Thymus (tissue), 14 donors: ENCODE data around the gene TKTL2. TPM values are rescaled to one million over a fixed set of nuclear protein-coding genes. Genes with fewer than 3 reads are reported as not detected.

Experiments used
- DNase-seq, 9 donors: peaks; one replicate each; pipeline ENCODE4 v3.0.0-alpha.2; 2013; ENCODE audit warnings: low spot score in 9 of 9, low read depth in 6 of 9, missing footprints in 1 of 9
- H3K27ac ChIP-seq, 2 donors: one replicate each; pipeline ENCODE4 v1.5.1; 2013; ENCODE audit warnings: control low read depth in 1 of 2, low read depth in 1 of 2, low read length in 1 of 2, mild to moderate bottlenecking in 1 of 2, moderate library complexity in 1 of 2
- H3K27me3 ChIP-seq, 2 donors: one replicate each; pipeline ENCODE4 v1.5.1; 2013; ENCODE audit warnings: low read length in 1 of 2; ENCODE audit not compliant: control insufficient read depth in 2 of 2, insufficient read depth in 1 of 2
- H3K36me3 ChIP-seq, 2 donors: one replicate each; pipeline ENCODE4 v1.5.1; 2013; ENCODE audit warnings: low read length in 1 of 2, mild to moderate bottlenecking in 1 of 2, moderate library complexity in 1 of 2; ENCODE audit not compliant: control insufficient read depth in 2 of 2, insufficient read depth in 2 of 2
- H3K4me1 ChIP-seq, 2 donors: one replicate each; pipeline ENCODE4 v1.5.1; 2013; ENCODE audit warnings: low read length in 2 of 2; ENCODE audit not compliant: control insufficient read depth in 2 of 2, insufficient read depth in 2 of 2
- H3K4me3 ChIP-seq, 2 donors: one replicate each; pipeline ENCODE4 v1.5.1; 2013; ENCODE audit warnings: low read length in 2 of 2, control low read depth in 1 of 2, mild to moderate bottlenecking in 1 of 2
- H3K9me3 ChIP-seq, 2 donors: one replicate each; pipeline ENCODE4 v1.5.1; 2013; ENCODE audit warnings: low read length in 1 of 2, mild to moderate bottlenecking in 1 of 2; ENCODE audit not compliant: control insufficient read depth in 2 of 2, insufficient read depth in 1 of 2
- WGBS: extraction: QIAGEN DNeasy Blood & Tissue Kit; methylation state at CpG from one replicate; pipeline ENCODE4 v1.1.7; 2013; 5-methylcytosine and 5-hydroxymethylcytosine counted together
- long read RNA-seq, 10 donors: transcript quantifications; one replicate each; lab custom pipeline, GENCODE V29; 2026
- polyA plus RNA-seq: library from polyadenylated mRNA; stranded (reverse); fragments of 200-250 nt; gene quantifications from one replicate; pipeline ENCODE4 v1.2.3, GENCODE V29; 2013
- total RNA-seq: library from RNA; stranded (reverse); fragments of 120-200 nt; gene quantifications from one replicate; pipeline ENCODE4 v1.2.4, GENCODE V29; 2013
- donor health status: healthy.

The TKTL2 gene
- total RNA-seq: not detected
- polyA plus RNA-seq: 0.02 TPM
- long read RNA-seq, donor 1: 0 reads
- long read RNA-seq, donor 2: 0 reads
- long read RNA-seq, donor 3: 0 reads
- long read RNA-seq, donor 4: 0 reads
- long read RNA-seq, donor 5: 0 reads
- long read RNA-seq, donor 6: 0 reads
- long read RNA-seq, donor 7: 0 reads
- long read RNA-seq, donor 8: 0 reads
- long read RNA-seq, donor 9: 0 reads
- long read RNA-seq, donor 10: 0 reads

GRCh38 chr4:163473576-163473975 is at the start of gene TKTL2:
Gene TKTL2 (minus strand): TSS chr4:163473754. CDS start chr4:163473734, 20 bp downstream.
- no peaks in the 10 kb centered on the region for H3K36me3 ChIP-seq
- H3K4me1 ChIP-seq: no peaks in the 10 kb centered on the region
- H3K27me3 ChIP-seq: peaks cover 0 to 2% of the 10 kb centered on the region in 2 donors
- no peak within 1 kb of the TSS for H3K4me3 ChIP-seq
- peaks cover 0 to 3% of the 10 kb centered on the region in 2 donors for H3K9me3 ChIP-seq
- DNase-seq: no peak
- 97% methylated on average over 32 of the region's 32 CpGs for WGBS
- H3K27ac ChIP-seq: no peak within 1 kb of the TSS

GRCh38 chr4:163515198-163515597 is 41.6 kb upstream of the TKTL2 start:
- H3K27me3 ChIP-seq: no peaks in the 10 kb centered on the region
- no peak overlapping the region for H3K4me3 ChIP-seq
- H3K27ac ChIP-seq: no peak overlapping the region
- H3K4me1 ChIP-seq: no peaks in the 10 kb centered on the region
- H3K9me3 ChIP-seq: no peaks in the 10 kb centered on the region
- peaks cover 19 to 51% of the 10 kb centered on the region in 2 donors for H3K36me3 ChIP-seq
- DNase-seq: no peak
- WGBS: over 99% methylated on average over 8 of the region's 8 CpGs

GRCh38 chr4:163505374-163505773 is 31.8 kb upstream of the TKTL2 start:
- peaks cover 0 to 2% of the 10 kb centered on the region in 2 donors for H3K4me1 ChIP-seq
- H3K27ac ChIP-seq: no peak overlapping the region
- WGBS: 95% methylated on average over 3 of the region's 3 CpGs
- H3K27me3 ChIP-seq: no peaks in the 10 kb centered on the region
- H3K9me3 ChIP-seq: no peaks in the 10 kb centered on the region
- H3K4me3 ChIP-seq: no peak overlapping the region
- H3K36me3 ChIP-seq: peaks cover 0 to 22% of the 10 kb centered on the region in 2 donors
- DNase-seq: no peak

GRCh38 chr4:163500586-163500985 is 27.0 kb upstream of the TKTL2 start:
- Histone ChIP-seq H3K27ac (no peak overlapping the region), H3K36me3 (no peaks in the 10 kb centered on the region), H3K27me3 (no peaks in the 10 kb centered on the region), H3K4me1 (peaks cover 3 to 8% of the 10 kb centered on the region in 2 donors), H3K4me3 (no peak overlapping the region), H3K9me3 (no peaks in the 10 kb centered on the region)
- DNase-seq: no peak
- 98% methylated on average over 1 of the region's 1 CpG for WGBS

- peaks cover 6 to 9% of the 10 kb centered on the region in 2 donors for H3K4me1 ChIP-seq
- no peaks in the 10 kb centered on the region for H3K9me3 ChIP-seq
- no peaks in the 10 kb centered on the region for H3K36me3 ChIP-seq
- peak in 2 of 9 donors; percentile 11 to 51 for DNase-seq
- H3K27ac ChIP-seq: peak overlapping the region in 1 of 2 donors; percentile 43
- H3K27me3 ChIP-seq: no peaks in the 10 kb centered on the region
- peak overlapping the region; percentile 35 to 90 for H3K4me3 ChIP-seq
- 0% methylated on average over 1 of the region's 1 CpG for WGBS
These were observed 22.3 kb upstream of the TKTL2 start for GRCh38 chr4:163495900-163496299.

- DNase-seq: peak; percentile 56 to 93 (median 72)
- H3K36me3 ChIP-seq: no peaks in the 10 kb centered on the region
- peak within 1 kb of the TSS; percentile 87 to 88 for H3K27ac ChIP-seq
- no peaks in the 10 kb centered on the region for H3K27me3 ChIP-seq
- no peaks in the 10 kb centered on the region for H3K9me3 ChIP-seq
- peak within 1 kb of the TSS; percentile 88 to 90 for H3K4me3 ChIP-seq
- under 1% methylated on average over 64 of the region's 64 CpGs for WGBS
- peaks cover 6 to 9% of the 10 kb centered on the region in 2 donors for H3K4me1 ChIP-seq
These were observed 21.0 kb upstream of the TKTL2 start, which contains the start of gene TMA16 for GRCh38 chr4:163494360-163495241. Gene TMA16 (plus strand): TSS chr4:163494690. CDS start chr4:163494802, 112 bp downstream.

GRCh38 chr4:163493643-163494359 is 20.2 kb upstream of the TKTL2 start:
- 42% methylated on average over 28 of the region's 28 CpGs for WGBS
- Histone ChIP-seq H3K9me3 (no peaks in the 10 kb centered on the region), H3K4me3 (peak overlapping the region; percentile 88 to 90), H3K4me1 (peaks cover 6 to 9% of the 10 kb centered on the region in 2 donors), H3K27ac (peak overlapping the region; percentile 87 to 88), H3K36me3 (no peaks in the 10 kb centered on the region), H3K27me3 (no peaks in the 10 kb centered on the region)
- peak in 1 of 9 donors; percentile 16 for DNase-seq

GRCh38 chr4:163492951-163493504 is 19.5 kb upstream of the TKTL2 start:
- WGBS: 96% methylated on average over 6 of the region's 6 CpGs
- no peaks in the 10 kb centered on the region for H3K9me3 ChIP-seq
- peak in 2 of 9 donors; percentile 15 to 46 for DNase-seq
- H3K36me3 ChIP-seq: no peaks in the 10 kb centered on the region
- no peak overlapping the region for H3K4me3 ChIP-seq
- peak overlapping the region in 1 of 2 donors; percentile 47 for H3K27ac ChIP-seq
- H3K4me1 ChIP-seq: peaks cover 6 to 9% of the 10 kb centered on the region in 2 donors
- H3K27me3 ChIP-seq: no peaks in the 10 kb centered on the region
